ENCODE measurements around the gene GLP1R. TPM values are rescaled to one million over a fixed set of nuclear protein-coding genes. Genes with fewer than 3 reads are reported as not detected.

The GLP1R gene
- total RNA-seq, 2 experiments from 2014 or later, result 0.07 to 0.12 TPM

DNA sequence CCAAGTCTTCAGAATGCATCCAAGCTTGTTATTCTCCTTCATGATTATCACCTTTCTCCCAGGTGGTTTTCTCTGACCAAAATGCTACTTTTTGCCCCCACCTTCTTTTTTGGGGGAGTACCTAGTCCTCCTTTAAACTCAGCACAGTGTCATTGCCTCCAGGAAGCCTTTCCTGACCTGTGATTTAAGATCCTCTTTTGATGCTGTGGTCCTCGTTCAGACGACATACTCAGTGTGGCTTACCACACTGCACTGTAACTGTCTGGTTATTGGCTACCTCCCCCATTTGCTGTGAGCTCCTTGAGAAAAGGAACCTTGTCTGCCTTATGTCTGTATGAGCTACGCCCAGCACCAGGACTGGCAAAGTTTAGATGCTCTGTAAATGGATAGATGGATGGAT lies 51.8 kb downstream of the GLP1R start:
- peak; percentile 47 for DNase-seq
- H3K4me1 Mint-ChIP-seq (ENCODE audit: low read depth), result peaks cover 18% of the 10 kb centered on the region
- H3K4me3 Mint-ChIP-seq, result no peak overlapping the region
- CTCF ChIA-PET, result interaction anchor here (1.1 to 1.4 kb wide), 3 partner anchors 23 to 228 kb away, joined by 3 to 6 read pairs (median 4); no protein-coding TSS in a partner anchor
- H3K27me3 Mint-ChIP-seq (ENCODE audit: low read depth), result no peaks in the 10 kb centered on the region
- intact Hi-C loops (cut with micrococcal nuclease), result loop anchor here (1.0 kb wide), 1 partner anchor 11 kb away; no protein-coding TSS in a partner anchor
- peaks cover 11% of the 10 kb centered on the region for H3K36me3 Mint-ChIP-seq (ENCODE audit: low read depth)
- no peaks in the 10 kb centered on the region for H3K9me3 Mint-ChIP-seq
- H3K27ac Mint-ChIP-seq, result no peak overlapping the region

DNA sequence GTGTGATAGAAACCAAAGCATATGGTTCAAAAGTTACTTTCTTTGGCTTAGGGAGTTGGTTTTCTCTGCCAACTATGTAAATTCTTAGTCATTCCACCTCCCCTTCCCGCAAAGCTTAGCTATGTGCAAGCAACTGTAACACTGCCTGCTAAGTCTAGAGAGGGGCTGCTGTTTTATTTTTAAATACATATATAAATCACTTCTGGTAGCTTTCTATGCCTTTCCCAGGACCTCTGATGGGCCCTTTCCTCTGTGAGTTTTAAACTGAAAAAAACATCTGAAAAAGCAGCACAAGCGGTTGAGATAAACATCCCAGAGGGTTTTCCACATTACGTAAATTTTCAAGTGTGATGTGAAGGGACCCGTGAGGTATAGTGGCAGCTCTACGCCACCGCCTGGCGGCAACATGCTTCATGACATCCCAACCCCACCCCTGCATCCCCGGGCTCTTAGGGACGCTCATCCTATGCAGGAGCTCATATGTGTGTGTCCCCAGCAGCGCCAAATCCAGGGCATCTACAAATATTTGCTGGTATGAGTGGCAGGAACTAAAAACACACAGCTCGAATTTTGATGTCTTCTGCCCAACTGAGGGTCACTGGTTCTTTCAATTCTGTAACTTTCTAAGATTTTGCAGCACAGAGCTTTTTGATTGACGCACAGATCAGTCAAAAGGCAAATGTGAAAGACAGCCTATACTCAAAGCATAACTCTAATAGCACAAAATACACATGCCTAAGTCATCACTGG lies 53.7 kb downstream of the GLP1R start:
- DNase-seq, result peak; percentile 31
- H3K4me3 Mint-ChIP-seq, result no peak overlapping the region
- CTCF ChIA-PET, result interaction anchor here (0.6 to 1.8 kb wide), 10 partner anchors 9 to 1494 kb away, joined by 3 to 8 read pairs (median 4); partner anchors contain the start of gene SAYSD1
- no peaks in the 10 kb centered on the region for H3K9me3 Mint-ChIP-seq
- H3K27ac Mint-ChIP-seq, result no peak overlapping the region
- no peaks in the 10 kb centered on the region for H3K27me3 Mint-ChIP-seq (ENCODE audit: low read depth)
- intact Hi-C loops (cut with micrococcal nuclease), result no loop called here
- peaks cover 17% of the 10 kb centered on the region for H3K36me3 Mint-ChIP-seq (ENCODE audit: low read depth)
- peaks cover 25% of the 10 kb centered on the region for H3K4me1 Mint-ChIP-seq (ENCODE audit: low read depth)

DNA sequence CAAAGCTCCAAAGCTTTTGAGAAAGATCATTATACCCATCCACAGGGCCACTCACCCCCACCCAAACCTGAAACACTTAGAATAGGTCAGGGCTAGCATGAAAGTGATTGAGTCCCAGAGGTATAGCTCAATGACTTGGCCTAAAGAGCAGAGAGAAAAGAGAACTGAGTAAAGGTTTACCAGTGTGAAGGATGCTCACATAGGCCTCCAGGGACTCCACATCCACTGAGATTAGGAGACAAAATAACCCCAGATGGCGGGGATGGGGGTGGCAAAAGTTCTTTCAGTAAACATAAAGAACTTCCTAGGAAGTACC lies 54.2 kb downstream of the GLP1R start:
- no peak for DNase-seq
- Mint-ChIP-seq H3K27me3 (ENCODE audit: low read depth) (no peaks in the 10 kb centered on the region), H3K4me1 (ENCODE audit: low read depth) (peaks cover 25% of the 10 kb centered on the region), H3K4me3 (no peak overlapping the region), H3K27ac (no peak overlapping the region), H3K36me3 (ENCODE audit: low read depth) (peaks cover 17% of the 10 kb centered on the region), H3K9me3 (no peaks in the 10 kb centered on the region)
- CTCF ChIA-PET, result interaction anchor here (0.6 to 1.8 kb wide), 6 partner anchors 9 to 1495 kb away, joined by 3 to 8 read pairs (median 4); partner anchors contain the start of gene SAYSD1
- intact Hi-C loops (cut with micrococcal nuclease), result no loop called here

DNA sequence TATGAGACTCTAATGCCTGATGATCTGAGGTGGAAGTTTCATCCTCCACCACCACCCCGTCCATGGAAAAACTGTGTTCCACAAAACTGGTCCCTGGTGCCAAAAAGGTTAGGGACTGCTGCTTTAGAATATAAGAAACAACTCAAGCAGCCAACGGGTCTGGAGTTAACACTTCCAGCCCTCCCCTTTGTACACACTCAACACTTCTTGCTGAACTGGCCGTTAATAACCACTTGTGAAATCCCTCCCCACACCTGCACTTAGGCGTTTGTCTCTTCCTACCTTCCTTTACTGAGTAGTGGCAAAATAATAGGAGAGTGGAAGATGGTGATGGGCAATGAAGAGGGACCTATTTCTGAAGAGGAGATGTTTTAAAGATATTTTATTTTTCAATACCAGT lies 55.9 kb downstream of the GLP1R start:
- Mint-ChIP-seq H3K9me3 (no peaks in the 10 kb centered on the region), H3K4me1 (ENCODE audit: low read depth) (peaks cover 29% of the 10 kb centered on the region), H3K27me3 (ENCODE audit: low read depth) (no peaks in the 10 kb centered on the region), H3K36me3 (ENCODE audit: low read depth) (peaks cover 23% of the 10 kb centered on the region), H3K27ac (no peak overlapping the region), H3K4me3 (no peak overlapping the region)
- no peak for DNase-seq
- CTCF ChIA-PET, result no interaction called here
- intact Hi-C loops (cut with micrococcal nuclease), result no loop called here

DNA sequence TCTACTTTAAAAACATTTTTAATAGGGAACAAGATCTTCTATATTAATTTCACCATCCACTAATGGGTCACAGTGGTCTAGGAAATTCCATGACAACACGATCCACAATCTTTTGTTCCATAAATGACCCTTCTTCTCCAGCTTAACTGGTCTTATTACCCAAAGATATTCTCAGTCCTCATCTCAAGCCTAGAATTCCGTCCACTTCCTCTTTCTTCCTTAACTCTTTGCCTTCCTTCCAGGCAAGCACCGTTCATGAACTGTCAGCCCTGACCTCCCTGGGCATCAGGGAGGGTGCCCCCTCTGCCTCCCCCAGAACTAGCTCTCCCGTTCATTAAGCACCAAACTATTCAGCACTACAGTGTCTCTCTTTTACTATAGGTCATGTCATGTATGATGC lies 58.5 kb downstream of the GLP1R start:
- Mint-ChIP-seq H3K36me3 (ENCODE audit: low read depth) (peaks cover 23% of the 10 kb centered on the region), H3K27ac (no peak overlapping the region), H3K4me3 (no peak overlapping the region), H3K9me3 (no peaks in the 10 kb centered on the region), H3K4me1 (ENCODE audit: low read depth) (peaks cover 40% of the 10 kb centered on the region), H3K27me3 (ENCODE audit: low read depth) (no peaks in the 10 kb centered on the region)
- no peak for DNase-seq
- intact Hi-C loops (cut with micrococcal nuclease), result no loop called here
- CTCF ChIA-PET, result interaction anchor here (0.6 to 0.7 kb wide), 2 partner anchors 393 to 456 kb away, joined by 3 read pairs; no protein-coding TSS in a partner anchor

DNA sequence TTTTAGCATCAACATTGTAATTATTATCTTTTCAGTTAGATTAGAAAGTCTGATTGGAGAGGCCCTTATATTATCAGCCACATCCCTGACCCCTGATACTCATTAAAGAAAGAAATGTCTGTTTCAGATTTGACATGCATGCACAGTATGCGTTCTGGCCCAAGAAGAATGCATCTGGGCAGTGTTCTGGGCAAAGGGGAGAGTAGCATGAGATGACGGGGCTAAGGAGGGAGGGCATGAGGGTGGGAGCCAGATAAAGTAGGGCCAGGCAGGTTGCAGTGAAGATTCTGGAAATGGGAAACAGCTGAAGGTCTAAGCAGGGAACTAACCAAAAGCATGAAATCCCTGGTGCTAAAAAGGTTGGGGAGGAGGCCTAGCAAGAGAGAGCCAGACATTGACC lies 59.1 kb downstream of the GLP1R start:
- Mint-ChIP-seq H3K4me1 (ENCODE audit: low read depth) (peaks cover 42% of the 10 kb centered on the region), H3K4me3 (no peak overlapping the region), H3K27me3 (ENCODE audit: low read depth) (no peaks in the 10 kb centered on the region), H3K9me3 (no peaks in the 10 kb centered on the region), H3K36me3 (ENCODE audit: low read depth) (peaks cover 23% of the 10 kb centered on the region), H3K27ac (no peak overlapping the region)
- intact Hi-C loops (cut with micrococcal nuclease), result no loop called here
- CTCF ChIA-PET, result interaction anchor here (0.6 to 1.1 kb wide), 3 partner anchors 235 to 457 kb away, joined by 3 read pairs; no protein-coding TSS in a partner anchor
- DNase-seq, result no peak

DNA sequence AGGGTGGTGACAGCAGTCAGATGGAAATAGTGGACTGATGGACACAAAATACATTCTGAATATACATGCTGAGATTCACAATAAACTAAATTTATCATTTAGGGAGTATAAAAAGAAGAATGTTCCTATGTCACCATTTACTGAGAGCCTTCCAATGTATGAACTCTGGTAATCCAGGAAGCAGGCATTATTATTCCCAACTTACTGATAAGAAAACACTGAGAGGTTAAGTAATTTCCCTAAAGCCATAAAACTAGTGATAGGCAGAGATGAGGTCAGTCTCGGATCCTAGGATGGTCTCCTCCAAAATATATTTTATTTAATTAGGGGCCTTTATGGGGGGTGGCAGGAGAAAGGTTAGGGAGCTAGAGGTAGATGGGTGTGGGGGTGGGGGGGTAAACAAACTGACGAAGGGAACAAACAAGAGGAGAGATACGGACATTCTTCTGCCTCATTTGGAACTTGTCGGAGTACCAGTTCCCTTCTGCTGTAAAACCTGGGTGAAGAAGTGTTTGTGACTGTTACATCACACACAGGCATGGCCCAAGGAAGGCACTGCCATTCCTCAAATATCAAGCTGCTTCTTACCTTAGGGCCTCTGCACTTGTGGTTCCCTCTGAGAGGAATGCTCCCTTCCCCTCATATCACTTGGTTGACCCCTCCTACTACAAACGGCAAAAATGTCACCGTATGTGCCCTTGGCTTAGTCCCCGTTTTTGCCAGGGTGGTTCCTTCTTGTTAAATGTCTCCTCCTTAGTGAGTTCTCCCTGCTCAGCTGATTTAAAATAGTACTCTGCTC lies 59.7 kb downstream of the GLP1R start:
- Mint-ChIP-seq H3K4me3 (no peak overlapping the region), H3K27ac (no peak overlapping the region), H3K9me3 (no peaks in the 10 kb centered on the region), H3K4me1 (ENCODE audit: low read depth) (peaks cover 48% of the 10 kb centered on the region), H3K27me3 (ENCODE audit: low read depth) (no peaks in the 10 kb centered on the region), H3K36me3 (ENCODE audit: low read depth) (peaks cover 23% of the 10 kb centered on the region)
- CTCF ChIA-PET, result interaction anchor here (1.0 to 1.1 kb wide), 3 partner anchors 44 to 235 kb away, joined by 3 read pairs; no protein-coding TSS in a partner anchor
- no peak for DNase-seq
- intact Hi-C loops (cut with micrococcal nuclease), result no loop called here

DNA sequence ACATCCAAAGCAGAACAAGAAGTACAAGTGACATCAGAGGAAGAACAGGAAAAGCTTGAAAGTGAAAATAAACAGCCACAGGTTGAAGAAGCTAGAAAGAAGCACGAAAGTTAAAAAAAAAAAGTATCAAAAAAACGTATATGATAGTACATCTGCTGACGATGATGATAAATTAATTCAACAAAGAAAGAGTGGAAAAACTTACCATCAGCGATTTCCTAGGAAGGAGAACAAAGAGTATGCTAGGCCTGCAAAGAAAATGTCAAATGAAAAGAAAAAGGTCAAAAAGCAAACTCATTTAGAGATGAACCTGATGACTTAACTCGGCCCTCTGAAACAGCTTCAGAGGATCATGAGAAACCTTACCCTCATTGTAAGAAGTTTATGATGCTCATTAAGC lies 62.7 kb downstream of the GLP1R start:
- no peaks in the 10 kb centered on the region for H3K9me3 Mint-ChIP-seq

DNA sequence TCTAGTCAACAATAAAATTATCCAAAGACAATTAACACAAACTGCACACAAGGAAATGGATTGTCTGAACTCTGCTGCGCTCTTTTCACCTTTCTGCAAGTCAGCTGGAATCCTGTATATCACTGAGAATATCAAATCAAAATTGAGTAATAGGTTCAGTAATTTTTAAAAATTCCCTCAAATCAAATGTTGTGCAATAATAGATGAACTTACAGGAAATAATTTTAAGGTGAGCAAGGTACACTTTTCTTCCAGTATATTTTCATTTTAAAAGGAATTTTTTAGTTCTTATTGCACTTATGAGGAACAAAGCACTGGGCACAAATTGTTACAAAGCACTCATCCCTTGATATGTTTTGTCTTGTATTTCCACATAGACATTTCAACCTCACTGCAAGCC lies 65.2 kb downstream of the GLP1R start:
- Mint-ChIP-seq H3K4me3 (peak overlapping the region; percentile 93), H3K27me3 (ENCODE audit: low read depth) (no peaks in the 10 kb centered on the region), H3K9me3 (no peaks in the 10 kb centered on the region), H3K27ac (peak overlapping the region; percentile 95), H3K36me3 (ENCODE audit: low read depth) (peaks cover 4% of the 10 kb centered on the region), H3K4me1 (ENCODE audit: low read depth) (peaks cover 60% of the 10 kb centered on the region)
- CTCF ChIA-PET, result interaction anchor here (0.9 to 2.7 kb wide), 2 partner anchors 39 to 66 kb away, joined by 3 to 10 read pairs; partner anchors contain the start of gene GLP1R
- intact Hi-C loops (cut with micrococcal nuclease), result loop anchor here (1.0 to 5.0 kb wide), 4 partner anchors 40 to 1959 kb away; partner anchors contain the start of genes GLO1, NFYA and OARD1
- DNase-seq, result no peak

More for the DNA sequence above, 62.7 kb downstream of the GLP1R start:
- peaks cover 12% of the 10 kb centered on the region for H3K36me3 Mint-ChIP-seq (ENCODE audit: low read depth)
- no peak for DNase-seq
- peak overlapping the region; percentile 93 for H3K27ac Mint-ChIP-seq
- CTCF ChIA-PET, result interaction anchor here (0.6 to 1.8 kb wide), 5 partner anchors 9 to 1381 kb away, joined by 3 to 8 read pairs (median 3); no protein-coding TSS in a partner anchor
- H3K27me3 Mint-ChIP-seq (ENCODE audit: low read depth), result no peaks in the 10 kb centered on the region
- intact Hi-C loops (cut with micrococcal nuclease), result loop anchor here (1.0 to 5.0 kb wide), 3 partner anchors 11 to 1961 kb away; partner anchors contain the start of genes NFYA and OARD1
- peaks cover 68% of the 10 kb centered on the region for H3K4me1 Mint-ChIP-seq (ENCODE audit: low read depth)
- peak overlapping the region; percentile 75 for H3K4me3 Mint-ChIP-seq

DNA sequence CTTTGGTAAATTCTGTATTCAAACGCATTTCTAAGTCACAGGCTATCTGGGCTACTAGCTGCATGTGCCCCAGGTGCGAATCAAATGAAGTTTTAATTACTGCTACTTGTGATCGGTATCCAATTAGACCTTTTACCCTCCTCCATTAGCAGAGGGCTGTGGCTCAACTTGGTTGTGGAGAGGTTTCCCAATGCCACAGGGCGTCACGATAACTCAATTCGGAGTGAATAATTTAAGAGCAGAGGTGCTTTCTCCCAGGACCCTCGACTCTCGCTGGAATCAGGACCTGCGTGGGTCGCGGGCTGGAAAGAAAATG lies 65.8 kb downstream of the GLP1R start:
- Mint-ChIP-seq H3K4me1 (ENCODE audit: low read depth) (peaks cover 57% of the 10 kb centered on the region), H3K9me3 (no peaks in the 10 kb centered on the region), H3K27ac (peak overlapping the region; percentile 95), H3K4me3 (peak overlapping the region; percentile 93), H3K27me3 (ENCODE audit: low read depth) (no peaks in the 10 kb centered on the region), H3K36me3 (ENCODE audit: low read depth) (no peaks in the 10 kb centered on the region)
- intact Hi-C loops (cut with micrococcal nuclease), result loop anchor here (1.0 to 5.0 kb wide), 4 partner anchors 39 to 1958 kb away; partner anchors contain the start of genes GLO1, NFYA and OARD1
- CTCF ChIA-PET, result interaction anchor here (0.6 to 2.7 kb wide), 4 partner anchors 12 to 234 kb away, joined by 3 to 10 read pairs (median 6); partner anchors contain the start of gene GLP1R
- DNase-seq, result no peak

DNA sequence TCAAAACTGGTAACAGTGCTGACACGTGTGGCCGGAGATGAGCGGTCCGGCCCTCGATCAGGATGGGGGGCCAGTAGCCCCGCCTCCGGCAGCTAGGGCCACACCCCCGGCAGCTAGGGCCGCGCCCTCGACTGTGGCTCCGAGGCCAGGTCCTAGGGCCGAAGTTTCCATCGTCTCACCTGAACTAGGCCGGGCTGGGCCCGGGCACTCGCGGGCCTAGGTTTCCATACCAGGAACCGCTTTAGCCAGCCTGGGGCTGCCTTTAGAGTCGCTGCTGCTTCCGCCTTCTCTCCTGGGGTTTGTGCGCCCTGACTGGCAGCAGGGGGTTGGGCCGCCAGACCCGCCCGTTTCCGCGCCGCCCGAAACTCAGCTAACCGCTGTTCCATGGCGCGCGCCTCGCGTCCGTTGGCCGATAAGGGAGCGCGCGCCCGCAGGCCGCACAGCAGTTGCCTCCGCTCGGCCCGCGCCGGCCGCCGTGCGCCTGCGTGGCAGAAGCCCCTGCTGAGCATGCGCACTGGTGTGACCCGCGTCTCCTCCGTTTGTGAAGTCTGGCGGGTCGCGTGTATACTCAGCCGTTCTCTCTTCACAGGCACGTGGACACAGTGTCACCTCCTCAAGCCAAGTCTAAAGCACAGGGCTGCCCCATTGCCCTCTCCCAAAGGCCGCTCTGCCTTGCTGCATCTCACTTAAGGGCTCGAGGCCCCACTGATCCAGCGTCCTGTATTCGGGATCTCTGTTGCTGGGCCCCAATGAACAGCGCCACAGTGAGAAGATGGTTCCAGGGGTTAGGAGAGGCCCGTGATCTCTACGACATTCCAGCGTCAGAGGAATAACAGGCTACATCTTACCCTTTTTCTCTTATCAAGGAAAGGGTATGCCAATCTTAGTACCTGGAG lies 66.4 kb downstream of the GLP1R start, which contains the start of gene SAYSD1:
TSS of gene SAYSD1 (minus strand) at position 483 of the 896 bp plus-strand sequence. CDS start at position 386, 97 bp downstream.
- Mint-ChIP-seq H3K4me1 (ENCODE audit: low read depth) (peaks cover 56% of the 10 kb centered on the region), H3K27me3 (ENCODE audit: low read depth) (no peaks in the 10 kb centered on the region), H3K36me3 (ENCODE audit: low read depth) (no peaks in the 10 kb centered on the region), H3K4me3 (peak within 1 kb of the TSS; percentile 93), H3K27ac (peak within 1 kb of the TSS; percentile 95), H3K9me3 (no peaks in the 10 kb centered on the region)
- intact Hi-C loops (cut with micrococcal nuclease), result loop anchor here (1.0 to 5.0 kb wide), 5 partner anchors 38 to 1957 kb away; partner anchors contain the start of genes GLO1, KCNK5, NFYA and OARD1
- CTCF ChIA-PET, result interaction anchor here (0.6 to 2.7 kb wide), 5 partner anchors 13 to 235 kb away, joined by 3 to 10 read pairs (median 4); partner anchors contain the start of gene GLP1R
- peak; percentile 94 for DNase-seq
